ACHN (cell line): ENCODE results near the gene FBP1.

Source experiments
- DNase-seq: peaks from one replicate; pipeline ENCODE4 v3.0.0-alpha.2; 2015
- in situ Hi-C: cut with HindIII; loops from 2 replicates; pipeline ENCODE4 v1.10.0; 2017; ENCODE audit warnings: low sequenced_read_pairs, low pct_ligation_motif_present, low pct_unique_long_range_greater_than_20kb

The FBP1 gene

GRCh38 chr9:94627287-94627686, 12.0 kb downstream of the FBP1 start:
- in situ Hi-C loops = no loop called here
- no peak for DNase-seq

- no peak for DNase-seq
- in situ Hi-C loops = no loop called here
Measured at GRCh38 chr9:94625835-94626234, 13.5 kb downstream of the FBP1 start.

GRCh38 chr9:94624629-94625028, 14.7 kb downstream of the FBP1 start:
- no peak for DNase-seq
- in situ Hi-C loops = no loop called here

GRCh38 chr9:94623253-94623652, 16.1 kb downstream of the FBP1 start:
- in situ Hi-C loops = no loop called here
- DNase-seq = peak; percentile 14

- in situ Hi-C loops = no loop called here
Measured at GRCh38 chr9:94622087-94622800, 17.1 kb downstream of the FBP1 start.

GRCh38 chr9:94619026-94619425, 20.3 kb downstream of the FBP1 start:
- DNase-seq = no peak
- in situ Hi-C loops = no loop called here

More at GRCh38 chr9:94622087-94622800, 17.1 kb downstream of the FBP1 start:
- DNase-seq = no peak

GRCh38 chr9:94613003-94613402, 26.3 kb downstream of the FBP1 start:
- in situ Hi-C loops = no loop called here

GRCh38 chr9:94612071-94612470, 27.2 kb downstream of the FBP1 start:
- in situ Hi-C loops = no loop called here

More at GRCh38 chr9:94613003-94613402, 26.3 kb downstream of the FBP1 start:
- DNase-seq = no peak

GRCh38 chr9:94611638-94612068, 27.7 kb downstream of the FBP1 start:
- DNase-seq = no peak
- in situ Hi-C loops = no loop called here

More at GRCh38 chr9:94612071-94612470, 27.2 kb downstream of the FBP1 start:
- no peak for DNase-seq

- DNase-seq = no peak
- in situ Hi-C loops = no loop called here
Measured at GRCh38 chr9:94610181-94610606, 29.1 kb downstream of the FBP1 start.

- in situ Hi-C loops = no loop called here
- no peak for DNase-seq
Measured at GRCh38 chr9:94607423-94607691, 32.0 kb downstream of the FBP1 start.

- in situ Hi-C loops = no loop called here
- no peak for DNase-seq
Measured at GRCh38 chr9:94606646-94607422, 32.5 kb downstream of the FBP1 start.

- in situ Hi-C loops = no loop called here
- DNase-seq = peak; percentile 66
Measured at GRCh38 chr9:94603259-94604160, 35.8 kb downstream of the FBP1 start.

- in situ Hi-C loops = no loop called here
- no peak for DNase-seq
Measured at GRCh38 chr9:94602666-94603065, 36.7 kb downstream of the FBP1 start.

- in situ Hi-C loops = no loop called here
- no peak for DNase-seq
Measured at GRCh38 chr9:94600715-94601114, 38.6 kb downstream of the FBP1 start.

- no peak for DNase-seq
- in situ Hi-C loops = no loop called here
Measured at GRCh38 chr9:94600258-94600657, 39.1 kb downstream of the FBP1 start.

GRCh38 chr9:94599102-94599501, 40.2 kb downstream of the FBP1 start:
- in situ Hi-C loops = no loop called here
- DNase-seq = no peak

- DNase-seq = no peak
- in situ Hi-C loops = no loop called here
Measured at GRCh38 chr9:94593459-94594345, 45.6 kb downstream of the FBP1 start, which contains the start of gene FBP2. FBP2 (minus strand) TSS chr9:94593824; CDS start chr9:94593726, 98 bp downstream.
